PC-3 (cell line): ENCODE results near the gene GOLGB1. TPM values are rescaled to one million over a fixed set of nuclear protein-coding genes. Genes with fewer than 3 reads are reported as not detected.
"Not testable (repeated sequence)": the region's sequence is repeated elsewhere in the genome, so short reads cannot be mapped to it uniquely, and the experiment has no call there.

Source experiments
- ATAC-seq: fragments of 200-7000 bp; cut with Tn5 transposase; 2 replicates; pipeline ENCODE4 v1.9.1; 2020; ENCODE audit warnings: mild to moderate bottlenecking, moderate library complexity
- BruUV-seq: library from RNA; stranded (reverse); fragments of 400-500 nt; replicated peaks from 2 replicates; lab custom pipeline; 2021; lab: Mats Ljungman, UMichigan
- CTCF ChIA-PET: fragments of 300-600 bp; sonication (Branson Sonifier 250); formaldehyde crosslinking; loops from one replicate; lab custom pipeline; 2022; ENCODE audit warnings: antibody characterized with exemption; lab: Charles Lee
- POLR2A ChIA-PET: fragments of 300-600 bp; sonication (Branson Sonifier 250); formaldehyde crosslinking; loops from one replicate; lab custom pipeline; 2022; ENCODE audit warnings: antibody characterized with exemption; ENCODE audit not compliant: unreplicated experiment; lab: Charles Lee
- DNase-seq: peaks from one replicate; pipeline ENCODE4 v3.0.0-alpha.2; 2015
- H2AFZ ChIP-seq: fragments of 300-600 bp; sonication (generic); 2 replicates; pipeline ENCODE4 v1.6.0; 2016; ENCODE audit warnings: antibody characterized with exemption, low read length
- H3F3A ChIP-seq: fragments of 300-600 bp; sonication (generic); one replicate; pipeline ENCODE4 v1.6.0; 2017; ENCODE audit warnings: antibody characterized with exemption, low read length, control low read depth, mild to moderate bottlenecking; ENCODE audit not compliant: unreplicated experiment
- H3K27ac ChIP-seq: fragments of 300-600 bp; sonication (generic); 2 replicates; pipeline ENCODE4 v1.5.1; 2016; ENCODE audit warnings: mild to moderate bottlenecking, low read length
- H3K27me3 ChIP-seq: fragments of 300-600 bp; sonication (generic); 2 replicates; pipeline ENCODE4 v1.6.1; 2016; ENCODE audit warnings: low read length, mixed read lengths
- H3K36me3 ChIP-seq: fragments of 300-600 bp; sonication (generic); 2 replicates; pipeline ENCODE4 v1.6.1; 2016; ENCODE audit warnings: low read depth, mixed run types, low read length, mixed read lengths
- H3K4me1 ChIP-seq: fragments of 300-600 bp; sonication (generic); 2 replicates; pipeline ENCODE4 v1.5.1; 2016; ENCODE audit warnings: low read length; ENCODE audit not compliant: insufficient read depth
- H3K4me2 ChIP-seq: fragments of 300-600 bp; sonication (generic); 2 replicates; pipeline ENCODE4 v1.6.0; 2016; ENCODE audit warnings: low read length
- H3K4me3 ChIP-seq: fragments of 300-600 bp; sonication (generic); 2 replicates; pipeline ENCODE4 v1.5.1; 2016; ENCODE audit warnings: mild to moderate bottlenecking, low read length, mixed read lengths
- H3K79me2 ChIP-seq: fragments of 300-600 bp; sonication (generic); 2 replicates; pipeline ENCODE4 v1.6.1; 2017; ENCODE audit warnings: low read length, mixed read lengths
- H3K9ac ChIP-seq: fragments of 300-600 bp; sonication (generic); 2 replicates; pipeline ENCODE4 v1.6.0; 2016; ENCODE audit warnings: mild to moderate bottlenecking, low read length
- H3K9me2 ChIP-seq: fragments of 300-600 bp; sonication (generic); replicated peaks from 2 replicates; pipeline ENCODE4 v1.6.1; 2016; ENCODE audit warnings: mixed run types, low read length, mixed read lengths
- H3K9me3 ChIP-seq: fragments of 300-600 bp; sonication (generic); 2 replicates; pipeline ENCODE4 v1.6.1; 2016; ENCODE audit warnings: low read length, mixed read lengths
- H4K20me1 ChIP-seq: fragments of 300-600 bp; sonication (generic); 2 replicates; pipeline ENCODE4 v1.6.1; 2016; ENCODE audit warnings: low read length, mixed read lengths
- CTCF ChIP-seq: fragments of 300-600 bp; sonication (generic); conservative IDR thresholded peaks from 2 replicates; pipeline ENCODE4 v1.5.1; 2017; ENCODE audit warnings: antibody characterized with exemption, low read depth, mild to moderate bottlenecking, low read length
- EZH2 ChIP-seq: fragments of 300-600 bp; sonication (generic); IDR thresholded peaks from one replicate; pipeline ENCODE4 v1.6.1; 2017; ENCODE audit warnings: antibody characterized with exemption, mild to moderate bottlenecking, low read length; ENCODE audit not compliant: unreplicated experiment
- EZH2phosphoT487 ChIP-seq: fragments of 300-600 bp; sonication (generic); IDR thresholded peaks from 2 replicates; pipeline ENCODE4 v1.6.1; 2018; ENCODE audit warnings: mild to moderate bottlenecking, antibody characterized with exemption, low read length, borderline replicate concordance
- intact Hi-C: fragments of 100-400 bp; cut with micrococcal nuclease; formaldehyde crosslinking; loops from 2 replicates; pipeline ENCODE4 v1.9.0; 2023
- total RNA-seq: library from RNA; depleted of rRNA; stranded (reverse); fragments of >200 nt; gene quantifications from 2 replicates; pipeline ENCODE4 v1.2.3, GENCODE V29; 2014

GOLGB1 gene
- total RNA-seq, 1 experiment from 2014 or later, result 31.6 TPM

GRCh38 chr3:121747976-121748375, 1.6 kb downstream of the GOLGB1 start:
- no peak overlapping the region for H2AFZ ChIP-seq
- peaks cover 3% of the 10 kb centered on the region for H3K36me3 ChIP-seq
- no peak for ATAC-seq
- no peaks in the 10 kb centered on the region for H3K9me3 ChIP-seq
- TF ChIP-seq CTCF (no peak), EZH2phosphoT487 (no peak)
- peaks cover 62% of the 10 kb centered on the region for H3K79me2 ChIP-seq
- CTCF ChIA-PET, result interaction anchor here (0.7 kb wide), 1 partner anchor 510 kb away, joined by 4 read pairs; no protein-coding TSS in a partner anchor
- DNase-seq, result no peak
- POLR2A ChIA-PET, result interaction anchor here (0.5 kb wide), 1 partner anchor 221 kb away, joined by 4 read pairs; no protein-coding TSS in a partner anchor
- H3K4me3 ChIP-seq, result peak overlapping the region; percentile 86
- peak overlapping the region; percentile 84 for H3K4me2 ChIP-seq
- peak overlapping the region; percentile 87; the same call in 1 of the 2 replicates for H3K9ac ChIP-seq
- H3F3A ChIP-seq, result no peaks in the 10 kb centered on the region
- H3K27ac ChIP-seq, result no peak overlapping the region
- H4K20me1 ChIP-seq, result peaks cover 34% of the 10 kb centered on the region
- intact Hi-C loops, result loop anchor here (2.0 to 10.0 kb wide), 4 partner anchors 39 to 511 kb away; partner anchors contain the start of genes EAF2 and IQCB1
- H3K4me1 ChIP-seq, result peaks cover 19% of the 10 kb centered on the region
- no peaks in the 10 kb centered on the region for H3K9me2 ChIP-seq
- BruUV-seq, result no TSS peak
- H3K27me3 ChIP-seq, result no peaks in the 10 kb centered on the region

- H3K4me3 ChIP-seq, ATAC-seq, H3K9me2 ChIP-seq, H2AFZ ChIP-seq, BruUV-seq, POLR2A ChIA-PET, H3K36me3 ChIP-seq, H3K9ac ChIP-seq, H3K27me3 ChIP-seq, H3K9me3 ChIP-seq, H3K4me1 ChIP-seq, H3K4me2 ChIP-seq, CTCF ChIA-PET, DNase-seq, H3F3A ChIP-seq, H3K27ac ChIP-seq: not testable (repeated sequence)
- intact Hi-C loops, result loop anchor here (10.0 kb wide), 1 partner anchor 252 kb away; no protein-coding TSS in a partner anchor
- Histone ChIP-seq H4K20me1 (peaks cover 43% of the 10 kb centered on the region), H3K79me2 (peaks cover 87% of the 10 kb centered on the region)
These were observed 6.4 kb downstream of the GOLGB1 start for GRCh38 chr3:121743106-121743505.

GRCh38 chr3:121740896-121741295, 8.6 kb downstream of the GOLGB1 start:
- ChIA-PET POLR2A (no interaction called here), CTCF (no interaction called here)
- BruUV-seq, result no TSS peak
- no peaks in the 10 kb centered on the region for H3K9me3 ChIP-seq
- DNase-seq, result no peak
- no peak for ATAC-seq
- no peaks in the 10 kb centered on the region for H3F3A ChIP-seq
- peaks cover 8% of the 10 kb centered on the region for H3K36me3 ChIP-seq
- H3K9me2 ChIP-seq, result no peaks in the 10 kb centered on the region
- no peak overlapping the region for H3K27ac ChIP-seq
- no peak for TF ChIP-seq CTCF
- no peak for TF ChIP-seq EZH2
- no peak for TF ChIP-seq EZH2phosphoT487
- no peak overlapping the region for H3K9ac ChIP-seq
- peaks cover 87% of the 10 kb centered on the region for H3K79me2 ChIP-seq
- H3K27me3 ChIP-seq, result no peaks in the 10 kb centered on the region
- no peak overlapping the region for H3K4me3 ChIP-seq
- no peak overlapping the region for H2AFZ ChIP-seq
- H3K4me2 ChIP-seq, result no peak overlapping the region
- H3K4me1 ChIP-seq, result no peaks in the 10 kb centered on the region
- H4K20me1 ChIP-seq, result peaks cover 28% of the 10 kb centered on the region
- intact Hi-C loops, result loop anchor here (10.0 kb wide), 1 partner anchor 254 kb away; no protein-coding TSS in a partner anchor
